Activated effector memory CD4-positive, alpha-beta T cell treated with anti-CD3 and anti-CD28 coated beads, Interleukin-2, amount 50 U/mL, for 16 hours (primary cell): ENCODE results near the gene MAGI1.

Experiments used
- DNase-seq: peaks from one replicate; pipeline ENCODE4 v3.0.0-alpha.2; 2020

The MAGI1 gene

DNA sequence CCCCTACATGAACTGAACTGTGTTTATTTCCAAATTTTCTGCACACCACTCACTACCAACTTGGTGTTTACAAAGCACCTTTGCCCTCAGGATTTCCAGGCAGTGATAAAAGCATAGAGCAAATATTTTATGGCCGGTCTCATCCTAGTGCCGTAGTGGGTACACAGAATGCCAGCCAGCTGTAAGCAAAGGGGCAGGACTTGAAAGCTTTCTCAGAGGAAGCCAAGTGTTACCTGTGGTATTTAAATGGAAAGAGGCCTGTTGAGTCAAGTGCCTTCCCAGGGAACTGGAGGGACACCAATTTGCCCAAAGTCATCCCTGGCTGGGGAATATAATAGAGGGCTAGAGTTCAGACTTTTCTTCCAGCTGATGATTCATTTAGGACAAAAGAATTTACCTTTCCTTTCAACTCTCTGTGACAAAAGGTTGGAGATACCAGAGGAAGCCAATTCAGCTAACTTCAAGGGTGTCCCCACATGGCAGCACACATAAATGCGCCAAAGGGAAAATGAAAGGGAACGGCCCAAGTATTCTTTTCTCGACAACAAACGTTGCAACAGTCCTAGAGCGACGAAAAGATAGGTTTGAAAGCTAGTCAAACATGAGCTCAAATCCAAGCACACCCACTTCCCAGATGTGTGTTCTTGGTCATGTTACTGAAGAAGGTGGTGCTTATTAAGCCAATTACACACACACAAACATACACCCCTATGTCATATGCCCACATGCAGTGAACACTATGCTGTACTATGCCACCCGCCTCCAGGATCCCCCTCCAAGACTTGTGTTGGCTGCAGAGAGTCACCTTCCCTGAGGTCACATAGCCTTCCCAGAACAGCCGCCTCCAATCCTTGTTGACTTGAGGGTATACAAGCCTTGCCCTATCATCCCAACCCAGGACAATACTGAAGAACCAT is 27.7 kb downstream of the MAGI1 start:
- no peak for DNase-seq

- no peak for DNase-seq
Measured at GRCh38 chr3:66010348-66010738, 28.4 kb downstream of the MAGI1 start.

DNA sequence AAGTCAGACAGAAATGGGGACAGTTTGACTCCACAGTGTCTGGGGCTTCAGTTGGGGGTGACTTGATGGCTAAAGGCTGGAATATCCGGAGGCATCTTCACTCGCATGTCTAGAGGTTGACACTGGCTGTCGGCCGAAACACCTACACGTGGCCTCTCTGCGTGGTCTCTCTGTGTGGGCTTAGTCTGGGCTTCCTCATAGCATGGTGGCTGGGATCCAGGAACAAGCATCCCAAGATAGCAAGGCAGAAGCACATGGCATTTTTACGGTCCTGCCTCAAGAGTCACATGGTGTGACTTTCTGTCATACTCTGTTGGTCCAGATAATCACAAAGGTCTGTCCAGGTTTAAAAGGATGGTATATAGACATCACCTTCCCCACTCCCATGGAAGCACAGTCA is 34.5 kb downstream of the MAGI1 start:
- DNase-seq: no peak

- no peak for DNase-seq
Measured at GRCh38 chr3:66001626-66002025, 37.1 kb downstream of the MAGI1 start.

DNA sequence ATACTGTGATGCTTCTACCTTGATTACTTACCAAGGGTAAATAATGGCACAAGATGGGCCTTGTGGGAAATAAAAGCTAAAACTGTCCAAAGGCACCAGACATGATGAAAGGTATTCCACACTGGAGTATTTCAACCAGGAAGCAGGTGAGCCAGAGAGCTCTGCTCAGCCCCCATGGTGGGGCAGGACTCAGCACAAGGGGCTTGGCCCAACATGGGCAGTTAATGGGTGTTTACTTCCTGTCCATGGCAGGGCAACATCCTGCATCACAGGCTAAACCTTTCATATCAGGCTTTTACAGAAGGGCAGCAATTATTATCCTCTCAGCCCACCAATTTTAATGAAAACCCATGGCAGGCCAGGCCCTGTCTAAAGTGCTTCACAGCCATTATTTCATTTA is 38.2 kb downstream of the MAGI1 start:
- no peak for DNase-seq

DNA sequence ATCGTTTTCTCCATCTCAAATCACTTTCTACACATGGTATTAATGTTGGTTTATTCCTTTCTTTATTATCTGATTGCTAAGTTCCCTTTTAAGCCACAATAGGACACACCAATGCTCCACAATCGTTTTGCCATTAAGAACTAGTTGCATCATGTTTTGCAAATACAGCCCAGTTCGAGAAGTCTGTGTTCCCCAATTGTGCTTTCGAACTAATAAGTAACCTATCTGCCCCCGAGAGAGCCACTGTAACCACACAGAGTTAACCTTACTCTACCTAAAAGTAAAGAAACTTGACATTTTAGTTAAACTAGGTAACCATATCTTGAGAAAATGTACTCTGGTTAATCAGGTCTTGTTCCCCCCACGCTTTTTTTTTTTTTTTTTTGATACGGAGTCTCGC is 39.1 kb downstream of the MAGI1 start:
- DNase-seq: no peak

GRCh38 chr3:65996589-65996988 is 42.1 kb downstream of the MAGI1 start:
- no peak for DNase-seq

DNA sequence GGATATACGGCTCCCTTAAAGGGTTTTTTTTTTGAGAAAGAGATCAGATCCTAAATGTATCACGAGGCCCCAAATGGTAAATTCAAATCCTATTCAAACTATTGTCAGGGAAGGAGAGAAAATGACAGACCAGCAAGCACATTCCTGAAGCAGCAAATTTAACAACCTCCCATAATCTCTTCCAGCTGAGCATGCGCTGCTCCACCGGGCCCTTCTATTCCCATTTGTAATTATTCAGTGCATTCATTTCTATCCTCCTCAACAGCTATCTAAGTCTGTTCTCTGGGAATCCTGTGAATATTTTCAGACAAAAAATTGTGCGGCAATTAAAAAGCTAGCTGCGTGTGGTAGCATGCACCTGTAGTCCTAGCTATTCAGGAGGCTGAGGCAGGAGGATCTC is 43.2 kb downstream of the MAGI1 start:
- DNase-seq: no peak

DNA sequence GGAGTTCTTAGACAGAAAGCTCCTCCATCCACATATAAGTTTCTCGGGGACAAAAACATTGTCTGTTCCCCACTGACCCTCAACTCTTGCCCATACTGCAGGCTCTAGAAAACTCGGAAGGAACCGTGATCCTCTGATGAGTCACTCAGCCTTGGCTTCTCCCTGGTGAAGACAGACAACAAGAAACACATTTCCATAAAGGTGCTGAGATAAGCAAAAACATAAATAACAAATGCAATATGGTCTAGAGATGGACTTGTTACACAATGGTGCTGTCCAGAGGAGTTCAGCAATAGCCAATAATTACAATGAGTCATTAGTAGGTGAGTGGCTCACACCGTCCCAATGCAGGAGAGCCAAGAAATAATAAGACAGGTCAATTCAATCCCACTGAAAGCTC is 43.7 kb downstream of the MAGI1 start:
- no peak for DNase-seq

DNA sequence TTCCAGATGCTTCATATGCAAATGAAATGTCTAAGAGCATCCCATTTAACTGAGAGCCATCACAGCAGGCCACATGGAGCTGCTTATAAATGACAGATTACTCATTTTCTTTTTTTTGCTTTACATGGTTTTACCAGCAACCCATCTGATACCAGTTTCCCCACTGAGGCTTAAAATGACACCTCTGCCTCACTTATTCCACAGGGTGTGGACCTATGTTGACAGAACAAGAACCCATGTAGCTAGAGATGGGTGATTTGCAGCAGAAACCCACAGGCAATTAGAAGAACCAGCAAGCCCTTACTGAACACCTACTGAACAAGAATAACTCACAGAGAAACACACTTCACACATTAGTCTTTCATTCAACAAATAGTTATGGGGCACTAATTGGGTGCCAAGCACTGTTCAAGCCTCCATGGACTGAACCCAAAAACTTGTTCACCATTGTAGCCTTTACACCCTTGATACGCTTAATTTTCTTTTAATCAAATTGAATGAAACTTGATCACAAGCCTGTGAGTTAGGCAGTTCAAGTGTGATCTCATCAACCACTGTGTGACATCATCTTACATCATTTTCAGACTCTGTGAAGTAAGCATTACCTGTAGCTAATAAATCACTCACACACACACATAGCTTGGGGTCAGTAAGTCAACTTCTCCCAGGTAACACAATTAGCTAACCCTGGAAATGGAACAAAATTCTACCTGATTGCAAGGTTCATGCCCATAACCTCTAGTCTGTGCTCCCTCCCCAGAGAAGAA is 45.4 kb downstream of the MAGI1 start:
- DNase-seq: no peak

DNA sequence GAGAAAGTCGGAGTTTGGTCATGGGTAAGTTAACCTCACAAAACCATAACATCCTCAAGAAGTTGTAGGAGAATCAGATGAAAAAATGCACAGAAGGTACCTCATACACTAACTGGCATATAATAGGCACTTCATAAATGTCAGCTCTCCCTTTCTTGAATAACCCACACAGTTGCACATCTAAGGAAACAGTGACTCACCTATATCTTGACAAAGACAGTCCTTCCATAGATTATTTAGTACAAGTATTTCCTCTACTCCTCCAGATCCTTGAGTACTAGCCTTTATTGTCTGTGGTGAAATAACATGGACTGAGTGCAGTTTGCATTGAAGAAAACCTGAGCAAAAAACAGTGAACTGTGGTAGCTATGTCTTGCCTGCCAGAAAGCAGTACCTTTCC is 46.6 kb downstream of the MAGI1 start:
- DNase-seq: no peak

- no peak for DNase-seq
Measured at GRCh38 chr3:65988411-65989180, 50.1 kb downstream of the MAGI1 start.

DNA sequence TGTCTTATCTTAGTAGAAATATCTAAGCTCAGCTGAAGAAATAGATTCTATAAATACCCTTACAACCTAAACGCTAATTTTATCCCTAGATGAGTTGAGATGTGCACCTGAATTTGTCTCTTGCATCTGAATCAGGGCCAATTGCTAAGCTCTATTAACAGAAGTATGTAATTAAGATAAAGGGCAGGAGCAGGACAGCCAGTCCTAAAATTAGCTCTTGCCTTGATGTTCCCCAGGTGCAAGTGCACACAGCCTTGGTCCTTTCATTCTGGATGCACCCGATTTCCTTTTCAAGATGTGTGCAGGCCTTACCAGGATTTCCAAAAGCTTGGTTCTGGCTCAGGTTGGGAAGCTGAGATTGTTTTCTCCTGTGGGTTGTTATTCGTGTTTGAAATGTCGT is 52.4 kb downstream of the MAGI1 start:
- no peak for DNase-seq

DNA sequence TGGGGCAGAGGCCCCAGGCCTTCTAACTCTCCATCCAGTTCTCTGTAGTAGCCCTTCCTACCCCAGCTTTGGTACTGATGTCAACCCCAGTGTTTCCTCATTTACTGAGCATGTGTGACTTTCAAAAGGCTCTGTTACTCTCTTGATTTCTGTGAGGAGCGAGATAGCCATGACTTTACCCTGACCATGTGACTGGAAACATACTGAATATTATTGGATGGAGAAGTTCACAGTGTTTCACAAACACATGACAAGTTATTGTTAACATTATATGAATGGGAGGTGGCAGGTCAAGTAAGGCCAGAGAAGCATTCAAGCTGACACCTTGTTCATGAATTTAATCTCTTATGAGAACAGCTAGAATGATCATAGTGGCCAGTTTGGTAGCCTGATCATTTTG is 53.7 kb downstream of the MAGI1 start:
- no peak for DNase-seq

DNA sequence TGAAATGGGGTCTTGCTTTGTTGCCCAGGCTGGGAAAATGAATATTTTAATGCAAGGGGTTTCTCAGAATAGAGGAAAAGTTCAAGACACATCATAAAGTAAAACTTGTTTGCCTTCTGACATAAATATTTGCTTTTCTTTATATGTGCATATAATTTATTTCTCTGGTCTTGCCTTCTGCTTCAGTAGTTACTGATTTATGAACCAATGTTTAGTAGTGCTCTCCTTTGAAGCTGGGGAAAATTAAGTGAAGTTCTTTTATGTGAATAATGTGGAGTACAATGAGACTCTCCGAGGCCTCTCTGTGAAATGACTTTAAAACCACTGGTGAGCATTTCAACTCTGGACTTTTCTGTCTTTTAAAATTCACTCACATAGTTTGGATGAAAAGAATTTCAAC is 55.6 kb downstream of the MAGI1 start:
- no peak for DNase-seq

- no peak for DNase-seq
Measured at GRCh38 chr3:65979731-65980130, 59.0 kb downstream of the MAGI1 start.

- DNase-seq: no peak
Measured at GRCh38 chr3:65979162-65979561, 59.6 kb downstream of the MAGI1 start.

- DNase-seq: no peak
Measured at GRCh38 chr3:65978116-65978515, 60.6 kb downstream of the MAGI1 start.

- no peak for DNase-seq
Measured at GRCh38 chr3:65975032-65975431, 63.7 kb downstream of the MAGI1 start.

GRCh38 chr3:65974509-65974908 is 64.2 kb downstream of the MAGI1 start:
- no peak for DNase-seq

GRCh38 chr3:65972765-65973164 is 66.0 kb downstream of the MAGI1 start:
- no peak for DNase-seq

- DNase-seq: no peak
Measured at GRCh38 chr3:65971293-65972252, 67.1 kb downstream of the MAGI1 start.
